Stomach smooth muscle (tissue), 2 donors: ENCODE results near the gene TASL.

Experiments used
- H3K27ac ChIP-seq: one replicate; pipeline ENCODE4 v1.7.0; 2013; ENCODE audit warnings: mild to moderate bottlenecking, low read length, inconsistent platforms
- H3K27me3 ChIP-seq, 2 donors: one replicate each; pipeline ENCODE4 v1.7.0; 2013; ENCODE audit warnings: low read length in 2 of 2; ENCODE audit not compliant: insufficient read depth in 2 of 2, control insufficient read depth in 1 of 2
- H3K36me3 ChIP-seq, 2 donors: one replicate each; pipeline ENCODE4 v1.7.0; 2013; ENCODE audit warnings: low read length in 2 of 2; ENCODE audit not compliant: control insufficient read depth in 2 of 2, insufficient read depth in 2 of 2
- H3K4me1 ChIP-seq: one replicate; pipeline ENCODE4 v1.7.0; 2013; ENCODE audit warnings: low read length; ENCODE audit not compliant: control insufficient read depth, insufficient read depth
- H3K4me3 ChIP-seq, 2 donors: one replicate each; pipeline ENCODE4 v1.7.0; 2013; ENCODE audit warnings: low read length in 2 of 2
- H3K9ac ChIP-seq, 2 donors: one replicate each; pipeline ENCODE4 v1.7.0; 2013; ENCODE audit warnings: low read length in 2 of 2, mild to moderate bottlenecking in 1 of 2
- H3K9me3 ChIP-seq, 2 donors: one replicate each; pipeline ENCODE4 v1.7.0; 2013; ENCODE audit warnings: low read length in 2 of 2; ENCODE audit not compliant: control insufficient read depth in 2 of 2
- donor health status: healthy.
- donor health status: Pancreatic carcinoma.

TASL gene, protein sequence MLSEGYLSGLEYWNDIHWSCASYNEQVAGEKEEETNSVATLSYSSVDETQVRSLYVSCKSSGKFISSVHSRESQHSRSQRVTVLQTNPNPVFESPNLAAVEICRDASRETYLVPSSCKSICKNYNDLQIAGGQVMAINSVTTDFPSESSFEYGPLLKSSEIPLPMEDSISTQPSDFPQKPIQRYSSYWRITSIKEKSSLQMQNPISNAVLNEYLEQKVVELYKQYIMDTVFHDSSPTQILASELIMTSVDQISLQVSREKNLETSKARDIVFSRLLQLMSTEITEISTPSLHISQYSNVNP

DNA sequence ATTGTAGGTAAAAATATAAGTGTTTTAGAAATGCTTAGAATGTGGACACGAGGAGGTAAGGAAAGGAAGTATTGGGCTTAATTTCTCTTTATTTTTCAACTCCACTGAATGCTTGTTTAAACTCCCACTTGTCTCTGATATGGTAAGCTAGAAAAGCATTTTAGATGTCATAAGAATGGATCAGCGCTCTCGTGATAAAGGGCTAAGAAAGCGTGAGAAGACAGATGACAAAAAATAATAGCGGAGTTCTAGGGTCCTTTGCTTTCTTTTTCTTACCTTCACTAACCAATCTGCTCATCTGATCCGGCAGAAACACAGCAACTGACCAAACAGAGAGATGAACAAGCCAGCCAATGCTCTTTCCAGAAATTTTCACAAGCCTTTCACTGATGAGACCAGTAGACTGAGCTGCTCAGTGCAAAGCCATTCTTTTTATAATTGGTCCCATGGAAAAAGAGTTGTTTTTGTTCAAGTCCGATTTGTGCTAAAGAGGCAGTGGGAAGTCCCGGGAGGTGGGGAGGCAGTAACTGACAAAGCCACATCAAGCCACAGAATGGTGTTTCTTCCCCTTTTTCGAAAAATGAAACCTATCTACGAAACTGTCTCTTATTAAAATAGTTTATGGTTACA lies at the start of gene TASL:
TSS of gene TASL (minus strand) at position 405 of the 630 bp plus-strand sequence. CDS start 17,411 bp downstream, outside the sequence.
- no peaks in the 10 kb centered on the region for H3K9me3 ChIP-seq
- H3K27me3 ChIP-seq: peaks cover 0 to 2% of the 10 kb centered on the region in 2 donors
- H3K36me3 ChIP-seq: no peaks in the 10 kb centered on the region
- no peaks in the 10 kb centered on the region for H3K4me1 ChIP-seq
- H3K9ac ChIP-seq: no peak within 1 kb of the TSS
- H3K27ac ChIP-seq: no peak within 1 kb of the TSS
- H3K4me3 ChIP-seq: no peak within 1 kb of the TSS

DNA sequence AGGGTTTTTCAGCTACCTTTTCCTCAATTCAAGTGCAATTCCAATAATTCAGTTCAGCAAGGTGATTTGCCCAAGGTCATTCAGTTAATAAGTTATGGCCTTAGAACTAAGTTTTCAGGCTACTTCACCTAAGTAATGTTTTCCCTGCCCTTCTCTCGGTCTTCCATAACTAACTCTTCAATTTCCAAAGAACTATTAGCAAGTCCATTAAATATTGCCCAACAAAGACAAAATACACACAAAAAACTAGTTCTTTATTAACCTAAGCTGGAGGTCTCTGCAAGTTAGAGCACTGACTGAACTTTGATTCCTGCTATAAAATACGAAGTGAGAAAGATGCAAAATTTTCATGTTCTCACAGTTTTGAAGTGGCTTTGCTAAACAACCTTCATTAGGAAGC lies 48.8 kb upstream of the TASL start:
- Histone ChIP-seq H3K9me3 (peaks cover 0 to 5% of the 10 kb centered on the region in 2 donors), H3K9ac (no peak overlapping the region), H3K36me3 (no peaks in the 10 kb centered on the region), H3K4me1 (no peaks in the 10 kb centered on the region), H3K4me3 (no peak overlapping the region), H3K27me3 (no peaks in the 10 kb centered on the region), H3K27ac (no peak overlapping the region)

DNA sequence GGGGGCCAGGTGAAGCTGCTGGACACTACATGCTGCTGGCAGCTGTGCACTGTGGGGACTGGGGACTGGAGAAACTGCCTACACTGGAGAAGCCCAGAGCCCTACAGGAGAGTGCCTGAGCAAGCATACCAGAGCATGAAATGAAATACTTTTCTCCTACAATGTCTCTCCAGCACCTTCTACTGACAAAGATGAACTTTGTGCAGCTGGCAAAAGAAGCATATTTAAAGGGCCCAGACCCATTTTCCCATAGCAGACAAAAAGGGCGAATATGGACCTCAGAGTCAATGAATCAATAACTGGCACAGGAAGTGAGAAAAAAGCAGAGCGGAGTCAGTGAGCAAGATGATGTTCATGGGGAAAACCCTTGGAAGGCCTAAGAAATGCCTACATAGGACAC lies 44.8 kb upstream of the TASL start:
- Histone ChIP-seq H3K27ac (no peak overlapping the region), H3K9me3 (peaks cover 0 to 10% of the 10 kb centered on the region in 2 donors), H3K4me1 (no peaks in the 10 kb centered on the region), H3K36me3 (no peaks in the 10 kb centered on the region), H3K4me3 (no peak overlapping the region), H3K27me3 (no peaks in the 10 kb centered on the region), H3K9ac (no peak overlapping the region)

DNA sequence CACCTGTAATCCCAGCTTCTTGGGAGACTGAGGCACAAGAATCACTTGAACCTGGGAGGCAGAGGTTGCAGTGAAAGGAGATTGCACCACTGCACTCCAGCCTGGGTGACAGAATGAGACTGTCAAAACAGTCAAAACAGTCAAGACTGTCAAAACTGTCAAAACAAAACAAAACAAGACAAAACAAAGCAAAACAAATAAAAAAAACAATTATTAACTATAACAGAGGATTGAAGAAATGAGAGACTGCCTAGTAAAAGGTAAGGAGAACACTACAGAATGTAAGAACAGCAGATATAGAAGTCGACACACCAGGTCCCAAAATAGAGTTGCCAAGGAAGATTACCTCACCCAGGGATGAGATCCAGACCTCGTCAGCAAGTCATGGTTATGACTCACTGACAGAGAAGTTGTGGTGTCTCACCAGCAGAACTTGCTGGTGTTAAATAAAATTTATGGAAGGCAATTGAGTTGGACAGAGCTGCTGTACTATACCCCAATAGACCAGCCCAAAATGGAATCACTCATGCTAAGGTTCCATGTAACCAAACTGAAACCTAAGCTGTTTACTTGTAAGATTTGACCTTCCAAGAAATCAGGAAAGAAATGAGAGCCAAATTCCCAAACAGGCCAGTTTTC lies 43.5 kb upstream of the TASL start:
- Histone ChIP-seq H3K27ac (no peak overlapping the region), H3K9ac (no peak overlapping the region), H3K9me3 (peaks cover 0 to 10% of the 10 kb centered on the region in 2 donors), H3K36me3 (no peaks in the 10 kb centered on the region), H3K4me1 (no peaks in the 10 kb centered on the region), H3K27me3 (no peaks in the 10 kb centered on the region), H3K4me3 (no peak overlapping the region)

DNA sequence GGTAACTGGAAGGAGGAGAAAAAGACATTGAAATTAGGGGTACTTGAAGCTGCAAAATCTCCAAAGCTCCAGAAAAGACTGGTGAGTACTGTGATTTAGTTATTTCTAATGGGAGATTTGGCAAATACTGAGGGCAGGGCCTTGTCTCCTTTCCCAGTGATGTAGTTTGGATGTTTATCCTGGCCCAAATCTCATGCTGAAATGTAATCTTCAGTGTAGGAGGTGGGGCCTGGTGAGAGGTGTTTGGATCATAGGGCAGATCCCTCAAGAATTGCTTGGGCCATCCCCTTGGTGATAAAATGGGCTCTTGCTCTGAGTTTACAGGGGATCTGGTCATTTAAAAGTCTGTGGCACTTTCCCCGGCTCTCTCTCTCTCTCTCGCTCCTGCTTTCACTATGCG lies 42.6 kb upstream of the TASL start:
- H3K4me1 ChIP-seq: no peaks in the 10 kb centered on the region
- H3K36me3 ChIP-seq: no peaks in the 10 kb centered on the region
- H3K27ac ChIP-seq: no peak overlapping the region
- no peak overlapping the region for H3K9ac ChIP-seq
- H3K4me3 ChIP-seq: no peak overlapping the region
- peaks cover 0 to 10% of the 10 kb centered on the region in 2 donors for H3K9me3 ChIP-seq
- H3K27me3 ChIP-seq: no peaks in the 10 kb centered on the region

DNA sequence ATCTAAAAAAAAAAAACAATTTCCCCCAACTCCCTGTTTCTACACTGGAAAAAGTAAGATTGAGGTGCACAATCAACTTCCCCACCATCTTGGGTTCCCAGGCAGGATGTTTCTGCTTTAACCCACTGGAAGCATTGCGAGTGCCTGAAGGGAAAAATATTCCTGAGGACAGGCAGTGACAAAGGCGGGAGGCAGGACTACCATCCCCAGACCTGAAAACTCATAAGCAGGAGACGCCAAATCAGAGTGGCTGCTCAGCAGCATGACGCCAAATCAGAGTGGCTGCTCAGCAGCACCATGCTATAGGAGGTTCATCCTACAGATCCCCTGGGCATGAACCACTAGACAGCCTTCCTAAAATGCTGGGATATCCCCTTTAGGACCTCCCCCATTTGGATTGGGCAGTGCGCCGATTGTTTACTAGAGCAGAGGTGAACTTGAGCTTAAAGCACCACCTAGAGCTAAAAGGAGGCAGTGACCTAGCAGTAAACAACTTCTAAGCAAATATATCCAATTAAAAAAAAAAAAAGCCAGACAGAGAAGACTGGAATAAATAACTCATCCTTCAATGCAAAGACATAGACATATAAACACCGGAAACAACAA lies 40.7 kb upstream of the TASL start:
- no peaks in the 10 kb centered on the region for H3K4me1 ChIP-seq
- no peak overlapping the region for H3K9ac ChIP-seq
- H3K36me3 ChIP-seq: no peaks in the 10 kb centered on the region
- no peak overlapping the region for H3K4me3 ChIP-seq
- peaks cover 0 to 10% of the 10 kb centered on the region in 2 donors for H3K9me3 ChIP-seq
- no peaks in the 10 kb centered on the region for H3K27me3 ChIP-seq
- no peak overlapping the region for H3K27ac ChIP-seq

DNA sequence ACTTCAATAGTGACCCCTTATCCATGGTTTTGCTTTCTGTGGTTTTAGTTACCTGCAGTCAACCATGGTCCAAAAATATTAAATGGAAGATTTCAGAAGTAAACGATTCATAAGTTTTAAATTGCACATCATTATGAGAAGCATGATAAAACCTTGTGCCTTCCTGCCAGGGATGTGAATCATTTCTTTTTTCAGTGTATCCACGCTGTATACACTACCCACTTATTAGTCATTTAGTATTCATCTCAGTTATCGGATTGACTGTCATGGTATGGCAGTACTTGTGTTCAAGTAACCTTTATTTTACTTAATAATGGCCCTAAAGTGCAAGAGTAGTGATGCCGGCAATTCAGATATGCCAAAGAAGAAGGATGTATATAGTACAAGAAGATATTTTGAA lies 37.7 kb upstream of the TASL start:
- H3K4me1 ChIP-seq: no peaks in the 10 kb centered on the region
- no peak overlapping the region for H3K27ac ChIP-seq
- no peaks in the 10 kb centered on the region for H3K36me3 ChIP-seq
- no peaks in the 10 kb centered on the region for H3K27me3 ChIP-seq
- no peak overlapping the region for H3K4me3 ChIP-seq
- H3K9ac ChIP-seq: no peak overlapping the region
- no peaks in the 10 kb centered on the region for H3K9me3 ChIP-seq

DNA sequence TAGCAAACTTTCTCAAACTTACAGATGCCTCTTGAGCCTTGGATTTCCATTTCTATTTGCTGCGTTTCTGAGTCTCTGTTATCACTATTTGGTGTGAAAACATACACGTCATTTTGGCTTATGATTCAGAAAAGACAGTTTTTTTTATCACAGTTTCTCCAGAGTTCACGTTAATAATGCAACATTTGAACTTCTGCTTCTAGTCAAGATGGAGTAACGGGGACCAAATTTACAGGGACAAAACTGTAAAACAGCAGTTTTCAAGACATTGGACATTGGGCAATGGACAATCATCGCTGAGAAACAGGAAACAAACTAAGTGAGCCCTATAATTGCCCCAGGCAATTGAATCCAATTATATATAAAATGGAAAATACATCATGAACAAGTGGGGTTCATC lies 36.2 kb upstream of the TASL start:
- Histone ChIP-seq H3K9me3 (no peaks in the 10 kb centered on the region), H3K9ac (no peak overlapping the region), H3K27me3 (no peaks in the 10 kb centered on the region), H3K4me1 (no peaks in the 10 kb centered on the region), H3K27ac (no peak overlapping the region), H3K36me3 (no peaks in the 10 kb centered on the region), H3K4me3 (no peak overlapping the region)

DNA sequence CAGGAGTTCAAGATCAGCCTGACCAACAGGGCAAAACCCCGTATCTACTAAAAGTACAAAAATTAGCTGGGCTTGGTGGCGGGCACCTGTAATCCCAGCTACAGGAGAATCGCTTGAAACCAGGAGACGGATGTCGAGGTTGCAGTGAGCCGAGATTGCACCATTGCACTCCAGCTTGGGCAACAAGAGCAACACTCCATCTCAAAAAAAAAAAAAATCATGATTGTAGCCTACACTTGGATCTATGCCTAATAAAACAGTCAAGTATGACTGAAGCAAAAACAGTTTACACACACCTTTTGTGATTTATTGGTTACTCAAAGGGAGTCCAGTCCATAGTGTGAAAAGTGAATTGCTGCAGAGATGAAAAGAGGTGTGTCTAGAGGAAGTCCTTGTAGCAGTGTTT lies 34.7 kb upstream of the TASL start:
- H3K27ac ChIP-seq: no peak overlapping the region
- no peak overlapping the region for H3K9ac ChIP-seq
- H3K4me3 ChIP-seq: no peak overlapping the region
- no peaks in the 10 kb centered on the region for H3K9me3 ChIP-seq
- H3K27me3 ChIP-seq: no peaks in the 10 kb centered on the region
- H3K4me1 ChIP-seq: no peaks in the 10 kb centered on the region
- no peaks in the 10 kb centered on the region for H3K36me3 ChIP-seq

DNA sequence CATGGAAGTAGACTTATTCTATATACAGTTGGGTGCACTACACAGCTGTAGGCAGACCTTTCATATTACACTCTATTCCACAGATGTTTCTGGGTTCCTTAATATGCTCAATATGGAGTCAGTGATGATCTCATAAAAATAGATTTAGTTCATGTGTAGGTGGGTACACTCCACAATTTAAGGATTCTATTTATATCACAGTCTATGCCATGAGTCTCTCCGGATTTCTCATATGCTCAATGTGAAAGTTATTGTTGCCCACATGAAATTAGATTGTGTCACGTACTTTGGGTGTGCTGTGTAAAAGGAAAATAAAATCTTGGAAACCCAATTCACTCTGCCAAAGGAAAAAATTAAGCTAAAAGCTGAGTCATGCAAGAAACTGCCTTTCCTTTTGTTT lies 32.5 kb upstream of the TASL start:
- no peak overlapping the region for H3K27ac ChIP-seq
- no peaks in the 10 kb centered on the region for H3K9me3 ChIP-seq
- H3K27me3 ChIP-seq: no peaks in the 10 kb centered on the region
- no peak overlapping the region for H3K9ac ChIP-seq
- H3K4me1 ChIP-seq: no peaks in the 10 kb centered on the region
- H3K4me3 ChIP-seq: no peak overlapping the region
- H3K36me3 ChIP-seq: no peaks in the 10 kb centered on the region
